GM23248 (cell line): Measurements from ENCODE around the gene CPNE4. TPM values are rescaled to one million over a fixed set of nuclear protein-coding genes. Genes with fewer than 3 reads are reported as not detected.

Experiments used
- DNase-seq: peaks from one replicate; pipeline ENCODE4 v3.0.0-alpha.2; 2015
- H2AFZ ChIP-seq: fragments of 200-600 bp; sonication (generic); 2 replicates; pipeline ENCODE4 v1.6.1; 2016; ENCODE audit warnings: antibody characterized with exemption
- H3F3A ChIP-seq: fragments of 200-600 bp; sonication (generic); 2 replicates; pipeline ENCODE4 v1.6.1; 2016; ENCODE audit warnings: mild to moderate bottlenecking, antibody characterized with exemption, mixed run types; ENCODE audit not compliant: insufficient read depth
- H3K27ac ChIP-seq: fragments of 200-600 bp; sonication (generic); 2 replicates; pipeline ENCODE4 v1.5.1; 2016; ENCODE audit warnings: mild to moderate bottlenecking
- H3K27me3 ChIP-seq: fragments of 200-600 bp; sonication (generic); replicated peaks from 2 replicates; pipeline ENCODE4 v1.6.1; 2016; ENCODE audit warnings: mild to moderate bottlenecking; ENCODE audit not compliant: insufficient read depth
- H3K36me3 ChIP-seq: fragments of 200-600 bp; sonication (generic); 2 replicates; pipeline ENCODE4 v1.6.1; 2016; ENCODE audit warnings: low read depth, mild to moderate bottlenecking
- H3K4me1 ChIP-seq: fragments of 200-600 bp; sonication (generic); 2 replicates; pipeline ENCODE4 v1.6.1; 2016; ENCODE audit warnings: mild to moderate bottlenecking; ENCODE audit not compliant: insufficient read depth
- H3K4me2 ChIP-seq: fragments of 200-600 bp; sonication (generic); one replicate; pipeline ENCODE4 v1.6.1; 2016; ENCODE audit warnings: mild to moderate bottlenecking; ENCODE audit not compliant: unreplicated experiment
- H3K4me3 ChIP-seq: fragments of 200-600 bp; sonication (generic); 2 replicates; pipeline ENCODE4 v1.5.1; 2016; ENCODE audit warnings: mild to moderate bottlenecking
- H3K79me2 ChIP-seq: fragments of 200-600 bp; sonication (generic); 2 replicates; pipeline ENCODE4 v1.6.1; 2016; ENCODE audit warnings: mild to moderate bottlenecking; ENCODE audit not compliant: insufficient read depth
- H3K9ac ChIP-seq: fragments of 200-600 bp; sonication (generic); 2 replicates; pipeline ENCODE4 v1.6.1; 2016; ENCODE audit warnings: mild to moderate bottlenecking
- H3K9me2 ChIP-seq: fragments of 200-600 bp; sonication (generic); 2 replicates; pipeline ENCODE4 v1.6.1; 2016; ENCODE audit warnings: mixed run types, mild to moderate bottlenecking, moderate library complexity; ENCODE audit not compliant: insufficient read depth
- H3K9me3 ChIP-seq: fragments of 200-600 bp; sonication (generic); one replicate; pipeline ENCODE4 v1.6.1; 2017; ENCODE audit warnings: low read depth
- H4K20me1 ChIP-seq: fragments of 200-600 bp; sonication (generic); 2 replicates; pipeline ENCODE4 v1.6.0; 2016; ENCODE audit not compliant: insufficient read depth
- EZH2 ChIP-seq: fragments of 200-600 bp; sonication (generic); IDR thresholded peaks from 2 replicates; pipeline ENCODE4 v1.6.1; 2018; ENCODE audit warnings: antibody characterized with exemption, mild to moderate bottlenecking; ENCODE audit not compliant: insufficient read depth, poor library complexity, severe bottlenecking
- EZH2phosphoT487 ChIP-seq: fragments of 200-600 bp; sonication (generic); IDR thresholded peaks from 2 replicates; pipeline ENCODE4 v1.6.1; 2018; ENCODE audit warnings: antibody characterized with exemption, moderate library complexity, mild to moderate bottlenecking, low read depth; ENCODE audit not compliant: insufficient read depth
- WGBS, 2 experiments: methylation state at CpG; one replicate each; pipeline ENCODE4 v1.1.6; 2015 to 2017; ENCODE audit warnings: low lambda C conversion rate in 2 of 2, low coverage in 1 of 2; ENCODE audit errors: missing lambda C conversion rate in 2 of 2; 5-methylcytosine and 5-hydroxymethylcytosine counted together
- in situ Hi-C: fragments of 300-500 bp; cut with MboI; formaldehyde crosslinking; loops from 2 replicates; pipeline ENCODE4 v1.15.0; 2020
- polyA plus RNA-seq: library from polyadenylated mRNA; unstranded; fragments of >200 nt; fragmentation: Nextera tagmentation; extraction: Ambion mirVana; gene quantifications from 2 replicates; pipeline ENCODE4 v1.2.1, GENCODE V29; 2016
- total RNA-seq: library from RNA; depleted of rRNA; stranded (reverse); fragments of >200 nt; shearing (Covaris generic); gene quantifications from 2 replicates; pipeline ENCODE4 v1.2.3, GENCODE V29; 2014

The CPNE4 gene
- total and polyA plus RNA-seq, 2 experiments from 2014 or later = 0.11 to 0.44 TPM

DNA sequence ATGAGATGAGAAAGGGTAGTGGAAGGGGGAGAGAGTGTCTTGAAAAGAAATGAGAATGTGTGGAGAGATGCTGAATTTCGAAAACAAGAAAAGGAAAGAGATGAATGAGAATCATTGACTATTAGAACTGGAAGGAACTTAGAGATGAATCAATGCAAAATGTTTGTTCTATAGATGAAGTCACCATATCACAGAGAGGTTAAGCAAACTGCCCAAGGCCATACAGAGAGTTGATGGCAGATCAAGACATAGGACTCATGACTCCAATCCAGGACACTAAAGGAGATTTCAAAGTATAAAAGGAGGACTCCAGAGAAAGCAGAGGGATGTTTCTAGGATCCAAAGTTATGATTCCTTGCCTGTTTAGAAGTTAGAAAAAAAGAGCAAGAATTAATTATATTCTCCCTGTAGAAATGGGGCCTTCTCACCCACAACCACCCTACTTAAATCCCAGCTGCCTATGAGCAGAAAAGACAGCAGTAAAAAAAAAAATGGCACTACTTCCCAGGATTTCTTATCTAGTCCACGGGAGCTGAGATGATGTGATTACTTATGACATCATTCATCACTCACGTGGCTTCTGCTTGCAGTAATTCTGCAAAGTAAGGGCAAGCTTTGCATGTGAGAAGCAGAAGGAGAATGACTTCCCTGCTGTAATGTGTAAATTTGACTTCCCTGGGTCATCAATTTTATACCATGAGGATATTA is 321.2 kb downstream of the CPNE4 start:
- TF ChIP-seq EZH2phosphoT487 (no peak), EZH2 (no peak)

DNA sequence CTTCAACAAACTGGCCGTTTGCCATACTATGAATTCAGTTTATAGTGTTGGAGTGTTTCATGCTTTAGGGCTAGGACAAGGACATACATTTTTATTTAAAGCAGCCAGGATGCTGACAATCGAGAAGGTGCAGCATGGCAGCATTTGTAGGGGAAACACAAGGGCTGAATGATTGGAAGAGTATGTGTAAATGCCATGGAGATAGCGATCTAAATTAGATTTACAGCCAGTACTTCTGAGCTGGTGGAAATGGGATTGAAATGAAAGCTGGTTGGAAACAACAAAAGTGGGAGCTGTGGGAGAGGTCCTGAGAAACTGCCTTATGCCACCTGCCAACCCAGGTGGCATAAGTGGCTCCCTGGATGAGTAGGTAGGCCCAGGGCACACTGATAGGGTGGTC is 322.2 kb downstream of the CPNE4 start:
- no peaks in the 10 kb centered on the region for H3K36me3 ChIP-seq
- H3K4me3 ChIP-seq = no peak overlapping the region
- H3K4me2 ChIP-seq = no peak overlapping the region
- H2AFZ ChIP-seq = no peak overlapping the region
- H3K79me2 ChIP-seq = no peaks in the 10 kb centered on the region
- no peaks in the 10 kb centered on the region for H3F3A ChIP-seq
- no peak overlapping the region for H3K9ac ChIP-seq
- 64 to 79% methylated on average over 3 of the region's 3 CpGs for WGBS, 2 experiments
- no peaks in the 10 kb centered on the region for H3K9me2 ChIP-seq
- no peaks in the 10 kb centered on the region for H4K20me1 ChIP-seq
- H3K27ac ChIP-seq = no peak overlapping the region
- H3K4me1 ChIP-seq = peaks cover 9% of the 10 kb centered on the region
- DNase-seq = no peak
- H3K9me3 ChIP-seq = no peaks in the 10 kb centered on the region
- no peaks in the 10 kb centered on the region for H3K27me3 ChIP-seq
- in situ Hi-C loops = no loop called here
- TF ChIP-seq EZH2phosphoT487 (no peak), EZH2 (no peak)

More for the DNA sequence above, 321.2 kb downstream of the CPNE4 start:
- in situ Hi-C loops = no loop called here
- no peaks in the 10 kb centered on the region for H3K9me2 ChIP-seq
- no peak overlapping the region for H3K27ac ChIP-seq
- 42 to 46% methylated on average over 3 of the region's 3 CpGs for WGBS, 2 experiments
- no peaks in the 10 kb centered on the region for H3K79me2 ChIP-seq
- no peaks in the 10 kb centered on the region for H3K9me3 ChIP-seq
- H3K36me3 ChIP-seq = no peaks in the 10 kb centered on the region
- no peaks in the 10 kb centered on the region for H3F3A ChIP-seq
- H3K4me1 ChIP-seq = peaks cover 1% of the 10 kb centered on the region
- DNase-seq = no peak
- no peaks in the 10 kb centered on the region for H4K20me1 ChIP-seq
- no peak overlapping the region for H3K9ac ChIP-seq
- H3K4me3 ChIP-seq = no peak overlapping the region
- H3K4me2 ChIP-seq = no peak overlapping the region
- H2AFZ ChIP-seq = no peak overlapping the region
- H3K27me3 ChIP-seq = no peaks in the 10 kb centered on the region

- no peak for TF ChIP-seq EZH2
- TF ChIP-seq EZH2phosphoT487 = no peak
- no peak for DNase-seq
- no peaks in the 10 kb centered on the region for H3F3A ChIP-seq
- no peaks in the 10 kb centered on the region for H3K9me3 ChIP-seq
- no peak overlapping the region for H3K4me3 ChIP-seq
- no peak overlapping the region for H3K9ac ChIP-seq
- in situ Hi-C loops = no loop called here
- no peak overlapping the region for H2AFZ ChIP-seq
- H3K27ac ChIP-seq = no peak overlapping the region
- no peak overlapping the region for H3K4me2 ChIP-seq
- H4K20me1 ChIP-seq = no peaks in the 10 kb centered on the region
- H3K27me3 ChIP-seq = no peaks in the 10 kb centered on the region
- H3K9me2 ChIP-seq = no peaks in the 10 kb centered on the region
- H3K36me3 ChIP-seq = no peaks in the 10 kb centered on the region
- 57 to 60% methylated on average over 7 of the region's 7 CpGs for WGBS, 2 experiments
- peaks cover 9% of the 10 kb centered on the region for H3K4me1 ChIP-seq
- no peaks in the 10 kb centered on the region for H3K79me2 ChIP-seq
Observed at GRCh38 chr3:131711114-131711768, 323.6 kb downstream of the CPNE4 start.

DNA sequence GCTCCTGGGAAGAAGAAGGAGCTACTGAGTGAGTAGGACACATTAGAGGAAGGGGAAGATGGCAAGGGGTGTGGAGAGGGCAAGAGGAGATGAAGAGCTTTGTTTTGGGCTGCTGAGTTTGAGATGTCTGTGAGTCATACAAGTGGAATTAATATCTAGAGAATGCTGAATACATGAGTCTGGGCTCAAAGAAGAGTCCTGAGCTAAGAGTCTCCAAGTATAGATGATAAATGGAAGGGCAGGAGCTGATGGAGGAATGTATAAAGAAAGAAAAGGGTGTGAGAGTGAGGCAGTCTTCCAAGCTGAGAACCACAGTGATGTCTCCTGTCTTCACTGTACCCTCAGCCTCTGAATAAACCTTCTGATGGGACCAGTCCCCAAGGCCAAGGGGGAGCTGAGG is 326.6 kb downstream of the CPNE4 start:
- Histone ChIP-seq H3K79me2 (no peaks in the 10 kb centered on the region), H3K4me2 (no peak overlapping the region), H3K36me3 (no peaks in the 10 kb centered on the region), H3K9ac (no peak overlapping the region), H3K9me2 (no peaks in the 10 kb centered on the region), H2AFZ (peak overlapping the region; percentile 45; the same call in 1 of the 2 replicates), H3K4me3 (no peak overlapping the region), H3F3A (peaks cover 15% of the 10 kb centered on the region; the same call in 1 of the 2 replicates), H3K9me3 (no peaks in the 10 kb centered on the region), H3K4me1 (peaks cover 23% of the 10 kb centered on the region), H4K20me1 (no peaks in the 10 kb centered on the region), H3K27ac (0 out of 2 replicates have a peak overlapping the region, but pooled peaks have one; percentile 13), H3K27me3 (no peaks in the 10 kb centered on the region)
- TF ChIP-seq EZH2 = no peak
- TF ChIP-seq EZH2phosphoT487 = no peak
- DNase-seq = peak; percentile 74
- in situ Hi-C loops = no loop called here
